GM12878 (cell line): ENCODE measurements around the gene FAM181B. TPM values are rescaled to one million over a fixed set of nuclear protein-coding genes. Genes with fewer than 3 reads are reported as not detected.

Experiments used
- ATAC-seq: fragments of 200-7000 bp; cut with Tn5 transposase; 3 replicates; pipeline ENCODE4 v1.9.1; 2020; ENCODE audit warnings: mild to moderate bottlenecking, moderate library complexity
- BruUV-seq: library from RNA; stranded (reverse); fragments of 400-500 nt; replicated peaks from 2 replicates; lab custom pipeline; 2021; lab: Mats Ljungman, UMichigan
- CTCF ChIA-PET: fragments of 300-600 bp; sonication (Branson Sonifier 250); formaldehyde crosslinking; extraction: SDS; loops from one replicate; lab custom pipeline; 2021; ENCODE audit warnings: inconsistent platforms; lab: Yijun Ruan, JAX
- POLR2A ChIA-PET: fragments of 350-600 bp; formaldehyde crosslinking; extraction: SDS; loops from one replicate; lab custom pipeline; 2021; ENCODE audit warnings: inconsistent platforms; lab: Charles Lee
- RAD21 ChIA-PET: fragments of 300-600 bp; sonication (Branson Sonifier 250); formaldehyde crosslinking; loops from one replicate; lab custom pipeline; 2023; ENCODE audit warnings: antibody characterized with exemption; ENCODE audit not compliant: unreplicated experiment; lab: Charles Lee
- SMC1A ChIA-PET: fragments of 300-600 bp; sonication (Branson Sonifier 250); formaldehyde crosslinking; loops from one replicate; lab custom pipeline; 2023; ENCODE audit not compliant: unreplicated experiment, uncharacterized antibody; lab: Charles Lee
- DNase-seq: peaks from one replicate; pipeline ENCODE4 v3.0.0-alpha.2; 2011; ENCODE audit warnings: low read depth, low spot score
- FAIRE-seq: peaks from 3 replicates; lab custom pipeline; 2011; peaks lifted over from hg19 to GRCh38; lab: Jason Lieb, UNC
- H2AFZ ChIP-seq: 2 replicates; pipeline ENCODE4 v1.6.0; 2011; ENCODE audit warnings: low read depth, low read length, control low read depth; ENCODE audit not compliant: control insufficient read depth
- H3K27ac ChIP-seq: 2 replicates; pipeline ENCODE4 v1.5.1; 2011; ENCODE audit warnings: control low read depth; ENCODE audit not compliant: control insufficient read depth, insufficient read depth
- H3K27me3 ChIP-seq, 2 experiments: replicated peaks in 1 of 2; 2 replicates each; pipeline versions ENCODE4 v1.6.0 to v1.6.1; 2011; ENCODE audit warnings: low read length in 1 of 2; ENCODE audit not compliant: control insufficient read depth in 2 of 2, insufficient read depth in 2 of 2
- H3K36me3 ChIP-seq, 2 experiments: 2 replicates each; pipeline ENCODE4 v1.5.1; 2011; ENCODE audit warnings: low read length in 1 of 2; ENCODE audit not compliant: control insufficient read depth in 2 of 2, insufficient read depth in 2 of 2
- H3K4me1 ChIP-seq: 2 replicates; pipeline ENCODE4 v1.6.1; 2011; ENCODE audit warnings: mild to moderate bottlenecking, low read length, moderate library complexity, mixed read lengths; ENCODE audit not compliant: control insufficient read depth, insufficient read depth
- H3K4me2 ChIP-seq: 2 replicates; pipeline ENCODE4 v1.6.0; 2011; ENCODE audit warnings: control low read depth; ENCODE audit not compliant: control insufficient read depth, insufficient read depth
- H3K4me3 ChIP-seq: fragments of 200-600 bp; sonication (generic); 2 replicates; pipeline ENCODE4 v1.5.1; 2016
- H3K79me2 ChIP-seq: 2 replicates; pipeline ENCODE4 v1.6.0; 2011; ENCODE audit warnings: low read length; ENCODE audit not compliant: control insufficient read depth, insufficient read depth
- H3K9ac ChIP-seq: 2 replicates; pipeline ENCODE4 v1.8.0; 2011; ENCODE audit warnings: low read length, control low read depth, mixed read lengths; ENCODE audit not compliant: control insufficient read depth, insufficient read depth
- H3K9me3 ChIP-seq: replicated peaks from 3 replicates; pipeline ENCODE4 v1.5.1; 2011; ENCODE audit warnings: mild to moderate bottlenecking, low read length; ENCODE audit not compliant: control insufficient read depth, insufficient read depth
- H4K20me1 ChIP-seq: 2 replicates; pipeline ENCODE4 v1.6.0; 2011; ENCODE audit not compliant: control insufficient read depth, insufficient read depth
- BCL3 ChIP-seq: IDR thresholded peaks from 2 replicates; pipeline ENCODE4 v1.6.1; 2011; ENCODE audit warnings: borderline replicate concordance, low read depth, mild to moderate bottlenecking, moderate library complexity, low read length; ENCODE audit not compliant: insufficient read depth, poor library complexity, severe bottlenecking
- EGR1 ChIP-seq, 2 experiments: IDR thresholded peaks; 1 replicate in 1 of 2; 2 replicates in 1 of 2; pipeline ENCODE4 v1.6.1; 2011 to 2012; ENCODE audit warnings: low read depth in 2 of 2, low read length in 2 of 2, borderline replicate concordance in 1 of 2, mild to moderate bottlenecking in 1 of 2, moderate library complexity in 1 of 2
- ETV6 ChIP-seq, 2 experiments: fragments of 450-650 bp in 1 of 2; IDR thresholded peaks in 1 of 2; conservative IDR thresholded peaks in 1 of 2; 2 replicates each; pipeline ENCODE4 v1.6.1; 2014; ENCODE audit warnings: antibody characterized with exemption in 1 of 2, borderline replicate concordance in 1 of 2, low read depth in 1 of 2, mild to moderate bottlenecking in 1 of 2, moderate library complexity in 1 of 2
- HDAC2 ChIP-seq: fragments of 200-600 bp; sonication (generic); IDR thresholded peaks from 2 replicates; pipeline ENCODE4 v1.6.1; 2017
- MYB ChIP-seq: fragments of 150-350 bp; IDR thresholded peaks from 2 replicates; pipeline ENCODE4 v1.6.1; 2014; ENCODE audit warnings: mild to moderate bottlenecking, low read depth, low read length, borderline replicate concordance
- NKRF ChIP-seq: fragments of 450-650 bp; conservative IDR thresholded peaks from 2 replicates; pipeline ENCODE4 v1.6.1; 2017; ENCODE audit warnings: mild to moderate bottlenecking, moderate library complexity
- RUNX3 ChIP-seq: IDR thresholded peaks from 2 replicates; pipeline ENCODE4 v1.6.1; 2012; ENCODE audit warnings: low read length, inconsistent platforms
- ZNF207 ChIP-seq: fragments of 450-650 bp; IDR thresholded peaks from 2 replicates; pipeline ENCODE4 v1.6.1; 2014; ENCODE audit warnings: antibody characterized with exemption, mild to moderate bottlenecking, borderline replicate concordance
- whole genome bisulfite sequencing: methylation state at CpG from one replicate; pipeline ENCODE4 v1.1.6; 2016; ENCODE audit warnings: low lambda C conversion rate; ENCODE audit not compliant: insufficient replicate concordance, insufficient coverage; ENCODE audit errors: missing lambda C conversion rate; 5-methylcytosine and 5-hydroxymethylcytosine counted together
- in situ Hi-C: fragments of 300-500 bp; cut with MboI; formaldehyde crosslinking; loops from 9 replicates; pipeline ENCODE4 v1.14.3; 2018; ENCODE audit warnings: mixed read lengths
- intact Hi-C: fragments of 100-400 bp; cut with micrococcal nuclease; formaldehyde crosslinking; loops from one replicate; pipeline ENCODE4 v1.14.2; 2022; ENCODE audit not compliant: unreplicated experiment
- polyA plus RNA-seq, 11 experiments: library from polyadenylated mRNA; depleted of rRNA in 4 of 11; unstranded in 6 of 11; stranded (reverse) in 5 of 11; fragments of >200 nt; fragmentation: Nextera tagmentation in 4 of 11; fragmentation: Illumina TruSeq in 1 of 11; extraction: Ambion mirVana in 4 of 11; extraction: Trizol in 1 of 11; gene quantifications; 1 replicate in 1 of 11; 2 replicates in 10 of 11; pipeline versions ENCODE4 v1.2.1 to v1.2.3, GENCODE V29; 2011 to 2016; ENCODE audit warnings: inconsistent platforms in 2 of 11, missing spikeins in 2 of 11, low read depth in 1 of 11
- total RNA-seq, 4 experiments: library from RNA; depleted of rRNA in 3 of 4; stranded (reverse); fragments of >200 nt in 3 of 4; fragmentation: Illumina TruSeq in 1 of 4; extraction: Trizol in 1 of 4; gene quantifications; 2 replicates each; pipeline versions ENCODE4 v1.2.1 to v1.2.3, GENCODE V29; 2013 to 2021

The FAM181B gene
- total and polyA plus RNA-seq, 10 of the 15 experiments (the other 5 are each of a cell fraction or from before 2014, with no cell fraction given), result not detected

GRCh38 chr11:82757660-82758357 is 24.1 kb upstream of the FAM181B start:
- intact Hi-C loops, result no loop called here
- Histone ChIP-seq H4K20me1 (no peaks in the 10 kb centered on the region), H3K27ac (peak overlapping the region; percentile 12; the same call in 1 of the 2 replicates), H3K4me3 (peak overlapping the region; percentile 39; the same call in 1 of the 2 replicates), H3K79me2 (no peaks in the 10 kb centered on the region), H3K4me2 (peak overlapping the region; percentile 49), H3K36me3 (no peaks in the 10 kb centered on the region), H3K9me3 (no peaks in the 10 kb centered on the region), H2AFZ (peak overlapping the region; percentile 68), H3K9ac (no peak overlapping the region; the same call in 1 of the 2 replicates), H3K4me1 (peaks cover 14% of the 10 kb centered on the region), H3K27me3 (0 out of 4 replicates have a peak, but pooled peaks cover 0 to 2% of the 10 kb centered on the region in 2 experiments)
- POLR2A ChIA-PET, result interaction anchor here (1.5 kb wide), 1 partner anchor 9 kb away, joined by 6 read pairs; no protein-coding TSS in a partner anchor
- BruUV-seq, result no TSS peak
- DNase-seq (no peak), ATAC-seq (peak; percentile 37), FAIRE-seq (no peak)
- TF ChIP-seq RUNX3 (no peak), ZNF207 (no peak), ETV6 (conservative IDR thresholded peaks at IDR 0.05 in 1 of 2, IDR thresholded peaks at IDR 0.05 in 1 of 2; ENCODE audit: borderline replicate concordance in 1 of 2, low read depth in 1 of 2) (no peak), HDAC2 (no peak), NKRF (no peak), MYB (no peak), BCL3 (no peak), EGR1 (IDR thresholded peaks at IDR 0.05; ENCODE audit: borderline replicate concordance in 1 of 2, low read depth in 2 of 2, low read length in 2 of 2) (no peak)
- RAD21 ChIA-PET, result interaction anchor here (1.8 kb wide), 1 partner anchor 18 kb away, joined by 6 read pairs; no protein-coding TSS in a partner anchor
- in situ Hi-C loops, result no loop called here
- whole genome bisulfite sequencing, result 7% methylated on average over 3 of the region's 3 CpGs
- SMC1A ChIA-PET, result interaction anchor here (0.7 to 2.0 kb wide), 5 partner anchors 9 to 492 kb away, joined by 3 to 5 read pairs (median 3); no protein-coding TSS in a partner anchor
- CTCF ChIA-PET, result interaction anchor here (0.7 to 3.6 kb wide), 3 partner anchors 17 to 105 kb away, joined by 3 to 24 read pairs (median 4); no protein-coding TSS in a partner anchor
